ENCODE results near the gene XPO1.

DNA sequence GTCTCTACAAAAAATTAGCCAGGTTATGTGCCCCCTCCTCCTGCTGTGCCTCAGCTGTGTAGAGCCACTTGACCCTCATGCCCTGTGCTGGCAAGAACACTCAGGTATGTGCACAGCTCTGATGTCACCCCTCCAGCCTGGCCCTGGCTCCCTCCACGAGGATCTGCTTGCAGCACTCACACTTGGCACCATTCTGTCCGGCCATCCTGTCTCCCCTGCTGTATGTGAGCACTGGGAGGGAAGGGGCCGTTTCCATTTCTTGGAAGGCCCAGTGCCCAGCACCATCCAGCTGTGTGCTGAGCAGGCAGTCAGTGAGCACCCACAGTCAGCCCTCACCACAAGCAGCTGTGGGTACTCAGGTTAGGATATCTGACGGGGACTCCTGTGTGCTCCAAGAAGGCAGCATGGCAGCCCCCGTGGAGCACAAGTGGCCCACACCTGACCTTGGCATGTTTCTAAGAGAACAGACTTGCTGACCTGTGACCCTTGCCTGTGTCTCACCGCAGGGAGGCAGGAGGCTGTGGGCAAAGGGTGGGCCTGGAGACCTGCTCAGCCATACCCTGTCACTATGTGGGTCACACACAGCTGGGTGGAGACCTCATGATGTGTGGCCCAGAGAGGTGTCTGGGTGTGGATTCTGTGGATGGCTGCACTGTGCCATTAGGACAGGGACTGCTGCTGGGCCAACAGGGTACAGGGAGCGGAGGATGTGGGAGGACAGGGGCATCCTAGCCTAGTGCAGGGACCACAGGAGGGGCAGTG, 98.7 kb downstream of the XPO1 start:
- TF ChIP-seq, protein P1, sequence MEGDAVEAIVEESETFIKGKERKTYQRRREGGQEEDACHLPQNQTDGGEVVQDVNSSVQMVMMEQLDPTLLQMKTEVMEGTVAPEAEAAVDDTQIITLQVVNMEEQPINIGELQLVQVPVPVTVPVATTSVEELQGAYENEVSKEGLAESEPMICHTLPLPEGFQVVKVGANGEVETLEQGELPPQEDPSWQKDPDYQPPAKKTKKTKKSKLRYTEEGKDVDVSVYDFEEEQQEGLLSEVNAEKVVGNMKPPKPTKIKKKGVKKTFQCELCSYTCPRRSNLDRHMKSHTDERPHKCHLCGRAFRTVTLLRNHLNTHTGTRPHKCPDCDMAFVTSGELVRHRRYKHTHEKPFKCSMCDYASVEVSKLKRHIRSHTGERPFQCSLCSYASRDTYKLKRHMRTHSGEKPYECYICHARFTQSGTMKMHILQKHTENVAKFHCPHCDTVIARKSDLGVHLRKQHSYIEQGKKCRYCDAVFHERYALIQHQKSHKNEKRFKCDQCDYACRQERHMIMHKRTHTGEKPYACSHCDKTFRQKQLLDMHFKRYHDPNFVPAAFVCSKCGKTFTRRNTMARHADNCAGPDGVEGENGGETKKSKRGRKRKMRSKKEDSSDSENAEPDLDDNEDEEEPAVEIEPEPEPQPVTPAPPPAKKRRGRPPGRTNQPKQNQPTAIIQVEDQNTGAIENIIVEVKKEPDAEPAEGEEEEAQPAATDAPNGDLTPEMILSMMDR (IDR thresholded peaks at IDR 0.05; ENCODE audit: insufficient read depth, low read length, poor library complexity, severe bottlenecking), result no peak
- TF ChIP-seq EZH2phosphoT487 (conservative IDR thresholded peaks at IDR 0.05; ENCODE audit: low read length), result no peak

All from SU-DHL-6 (cell line).